Measurements from ENCODE around the gene TAP1. TPM values are rescaled to one million over a fixed set of nuclear protein-coding genes. Genes with fewer than 3 reads are reported as not detected.

TAP1 gene
- total RNA-seq, 1 donor from 2014 or later = 290 TPM

GRCh38 chr6:32843331-32843978 lies 10.0 kb downstream of the TAP1 start:
- peak overlapping the region; percentile 98 for H3K27ac Mint-ChIP-seq
- intact Hi-C loops (cut with micrococcal nuclease) = loop anchor here (5.0 to 10.0 kb wide), 3 partner anchors 469 to 1191 kb away; partner anchors contain the start of genes BAG6, CUTA, PHF1 and TAPBP
- DNase-seq (ENCODE audit: low spot score) = no peak
- H3K4me3 Mint-ChIP-seq = peak overlapping the region; percentile 93
- peaks cover 78% of the 10 kb centered on the region for H3K4me1 Mint-ChIP-seq (ENCODE audit: low read depth)
- H3K9me3 Mint-ChIP-seq = no peaks in the 10 kb centered on the region
- no peaks in the 10 kb centered on the region for H3K27me3 Mint-ChIP-seq (ENCODE audit: insufficient read depth)
- peaks cover 78% of the 10 kb centered on the region for H3K36me3 Mint-ChIP-seq (ENCODE audit: low read depth)

- peaks cover 70% of the 10 kb centered on the region for H3K36me3 Mint-ChIP-seq (ENCODE audit: low read depth)
- H3K4me1 Mint-ChIP-seq (ENCODE audit: low read depth) = peaks cover 71% of the 10 kb centered on the region
- H3K4me3 Mint-ChIP-seq = peak overlapping the region; percentile 93
- H3K27me3 Mint-ChIP-seq (ENCODE audit: insufficient read depth) = no peaks in the 10 kb centered on the region
- peak overlapping the region; percentile 98 for H3K27ac Mint-ChIP-seq
- DNase-seq (ENCODE audit: low spot score) = no peak
- intact Hi-C loops (cut with micrococcal nuclease) = loop anchor here (5.0 to 10.0 kb wide), 3 partner anchors 470 to 1190 kb away; partner anchors contain the start of genes BAG6, CUTA, PHF1 and TAPBP
- H3K9me3 Mint-ChIP-seq = no peaks in the 10 kb centered on the region
These were observed 10.8 kb downstream of the TAP1 start for GRCh38 chr6:32842690-32843089.

- peaks cover 70% of the 10 kb centered on the region for H3K4me1 Mint-ChIP-seq (ENCODE audit: low read depth)
These were observed 11.4 kb downstream of the TAP1 start for GRCh38 chr6:32842021-32842650.

GRCh38 chr6:32840604-32841246 lies 12.8 kb downstream of the TAP1 start:
- intact Hi-C loops (cut with micrococcal nuclease) = loop anchor here (5.0 to 10.0 kb wide), 3 partner anchors 472 to 1188 kb away; partner anchors contain the start of genes BAG6, CUTA, PHF1 and TAPBP
- Mint-ChIP-seq H3K27me3 (ENCODE audit: insufficient read depth) (no peaks in the 10 kb centered on the region), H3K4me3 (peak overlapping the region; percentile 93), H3K27ac (peak overlapping the region; percentile 88), H3K4me1 (ENCODE audit: low read depth) (peaks cover 70% of the 10 kb centered on the region), H3K36me3 (ENCODE audit: low read depth) (peaks cover 70% of the 10 kb centered on the region), H3K9me3 (no peaks in the 10 kb centered on the region)
- peak; percentile 25 for DNase-seq (ENCODE audit: low spot score)

More at GRCh38 chr6:32842021-32842650, 11.4 kb downstream of the TAP1 start:
- peaks cover 70% of the 10 kb centered on the region for H3K36me3 Mint-ChIP-seq (ENCODE audit: low read depth)
- no peaks in the 10 kb centered on the region for H3K27me3 Mint-ChIP-seq (ENCODE audit: insufficient read depth)
- intact Hi-C loops (cut with micrococcal nuclease) = loop anchor here (5.0 to 10.0 kb wide), 3 partner anchors 470 to 1190 kb away; partner anchors contain the start of genes BAG6, CUTA, PHF1 and TAPBP
- H3K9me3 Mint-ChIP-seq = no peaks in the 10 kb centered on the region
- H3K27ac Mint-ChIP-seq = peak overlapping the region; percentile 88
- DNase-seq (ENCODE audit: low spot score) = no peak
- H3K4me3 Mint-ChIP-seq = peak overlapping the region; percentile 93

GRCh38 chr6:32839356-32839755 lies 14.1 kb downstream of the TAP1 start:
- DNase-seq (ENCODE audit: low spot score) = no peak
- H3K4me3 Mint-ChIP-seq = peak overlapping the region; percentile 79
- peak overlapping the region; percentile 89 for H3K27ac Mint-ChIP-seq

GRCh38 chr6:32838114-32838958 lies 15.2 kb downstream of the TAP1 start, which contains the start of gene TAP2:
Gene TAP2, minus strand, starts transcription at chr6:32838739. Its CDS starts 506 bp downstream, at chr6:32838233.
- peak; percentile 97 for DNase-seq (ENCODE audit: low spot score)
- H3K27ac Mint-ChIP-seq = peak within 1 kb of the TSS; percentile 89
- H3K4me1 Mint-ChIP-seq (ENCODE audit: low read depth) = peaks cover 87% of the 10 kb centered on the region
- no peaks in the 10 kb centered on the region for H3K27me3 Mint-ChIP-seq (ENCODE audit: insufficient read depth)
- H3K4me3 Mint-ChIP-seq = peak within 1 kb of the TSS; percentile 79
- H3K9me3 Mint-ChIP-seq = no peaks in the 10 kb centered on the region
- peaks cover 76% of the 10 kb centered on the region for H3K36me3 Mint-ChIP-seq (ENCODE audit: low read depth)
- intact Hi-C loops (cut with micrococcal nuclease) = loop anchor here (1.0 to 2.0 kb wide), 4 partner anchors 16 to 133 kb away; partner anchors contain the start of gene PSMB9

More at GRCh38 chr6:32839356-32839755, 14.1 kb downstream of the TAP1 start:
- intact Hi-C loops (cut with micrococcal nuclease) = loop anchor here (2.0 kb wide), 1 partner anchor 55 kb away; no protein-coding TSS in a partner anchor
- H3K4me1 Mint-ChIP-seq (ENCODE audit: low read depth) = peaks cover 77% of the 10 kb centered on the region
- peaks cover 72% of the 10 kb centered on the region for H3K36me3 Mint-ChIP-seq (ENCODE audit: low read depth)
- no peaks in the 10 kb centered on the region for H3K27me3 Mint-ChIP-seq (ENCODE audit: insufficient read depth)
- no peaks in the 10 kb centered on the region for H3K9me3 Mint-ChIP-seq

GRCh38 chr6:32837651-32838113 lies 15.8 kb downstream of the TAP1 start:
- H3K36me3 Mint-ChIP-seq (ENCODE audit: low read depth) = peaks cover 76% of the 10 kb centered on the region
- peak overlapping the region; percentile 79 for H3K4me3 Mint-ChIP-seq
- no peaks in the 10 kb centered on the region for H3K27me3 Mint-ChIP-seq (ENCODE audit: insufficient read depth)
- no peak for DNase-seq (ENCODE audit: low spot score)
- intact Hi-C loops (cut with micrococcal nuclease) = loop anchor here (1.0 to 2.0 kb wide), 4 partner anchors 17 to 134 kb away; partner anchors contain the start of gene PSMB9
- H3K4me1 Mint-ChIP-seq (ENCODE audit: low read depth) = peaks cover 88% of the 10 kb centered on the region
- no peaks in the 10 kb centered on the region for H3K9me3 Mint-ChIP-seq
- peak overlapping the region; percentile 72 for H3K27ac Mint-ChIP-seq

GRCh38 chr6:32836873-32837272 lies 16.6 kb downstream of the TAP1 start:
- H3K36me3 Mint-ChIP-seq (ENCODE audit: low read depth) = peaks cover 75% of the 10 kb centered on the region
- H3K27me3 Mint-ChIP-seq (ENCODE audit: insufficient read depth) = no peaks in the 10 kb centered on the region
- peak overlapping the region; percentile 79 for H3K4me3 Mint-ChIP-seq
- no peaks in the 10 kb centered on the region for H3K9me3 Mint-ChIP-seq
- peaks cover 88% of the 10 kb centered on the region for H3K4me1 Mint-ChIP-seq (ENCODE audit: low read depth)
- peak overlapping the region; percentile 72 for H3K27ac Mint-ChIP-seq
- intact Hi-C loops (cut with micrococcal nuclease) = no loop called here
- DNase-seq (ENCODE audit: low spot score) = no peak

GRCh38 chr6:32835167-32835893 lies 18.2 kb downstream of the TAP1 start:
- Mint-ChIP-seq H3K9me3 (no peaks in the 10 kb centered on the region), H3K4me3 (peak overlapping the region; percentile 79), H3K36me3 (ENCODE audit: low read depth) (peaks cover 74% of the 10 kb centered on the region), H3K27ac (peak overlapping the region; percentile 24), H3K27me3 (ENCODE audit: insufficient read depth) (no peaks in the 10 kb centered on the region), H3K4me1 (ENCODE audit: low read depth) (peaks cover 88% of the 10 kb centered on the region)
- DNase-seq (ENCODE audit: low spot score) = no peak
- intact Hi-C loops (cut with micrococcal nuclease) = no loop called here

- Mint-ChIP-seq H3K4me3 (peak overlapping the region; percentile 34), H3K9me3 (no peaks in the 10 kb centered on the region), H3K4me1 (ENCODE audit: low read depth) (peaks cover 81% of the 10 kb centered on the region), H3K36me3 (ENCODE audit: low read depth) (peaks cover 82% of the 10 kb centered on the region), H3K27me3 (ENCODE audit: insufficient read depth) (no peaks in the 10 kb centered on the region), H3K27ac (peak overlapping the region; percentile 5)
- intact Hi-C loops (cut with micrococcal nuclease) = no loop called here
- DNase-seq (ENCODE audit: low spot score) = no peak
These were observed 19.8 kb downstream of the TAP1 start for GRCh38 chr6:32833664-32834063.

- intact Hi-C loops (cut with micrococcal nuclease) = no loop called here
- H3K4me1 Mint-ChIP-seq (ENCODE audit: low read depth) = peaks cover 88% of the 10 kb centered on the region
- H3K4me3 Mint-ChIP-seq = no peak overlapping the region
- H3K27ac Mint-ChIP-seq = no peak overlapping the region
- H3K36me3 Mint-ChIP-seq (ENCODE audit: low read depth) = peaks cover 89% of the 10 kb centered on the region
- no peaks in the 10 kb centered on the region for H3K9me3 Mint-ChIP-seq
- no peak for DNase-seq (ENCODE audit: low spot score)
- no peaks in the 10 kb centered on the region for H3K27me3 Mint-ChIP-seq (ENCODE audit: insufficient read depth)
These were observed 21.0 kb downstream of the TAP1 start for GRCh38 chr6:32832535-32832934.

Measured in activated T-helper 1 cell treated with anti-CD3 and anti-CD28 coated beads, Interleukin-12 subunit alpha, Interleukin-12 subunit beta, Interleukin-2, Interleukin-4 antibody, amounts not matched to agents 30 ng/mL and 10 ng/mL and 1 ng/mL, durations not matched to agents 14 hours and 24 hours and 36 hours (primary cell).